Erythroblast (primary cell): ENCODE measurements around the gene PTH1R.

Experiments
- GATA1 ChIP-seq: IDR thresholded peaks from 2 replicates; pipeline ENCODE4 v1.6.1; 2011; ENCODE audit warnings: low read depth, mild to moderate bottlenecking, control low read depth, low read length, moderate library complexity
- POLR2A ChIP-seq: IDR thresholded peaks from 2 replicates; pipeline ENCODE4 v1.6.1; 2011; ENCODE audit warnings: mild to moderate bottlenecking, low read length

DNA sequence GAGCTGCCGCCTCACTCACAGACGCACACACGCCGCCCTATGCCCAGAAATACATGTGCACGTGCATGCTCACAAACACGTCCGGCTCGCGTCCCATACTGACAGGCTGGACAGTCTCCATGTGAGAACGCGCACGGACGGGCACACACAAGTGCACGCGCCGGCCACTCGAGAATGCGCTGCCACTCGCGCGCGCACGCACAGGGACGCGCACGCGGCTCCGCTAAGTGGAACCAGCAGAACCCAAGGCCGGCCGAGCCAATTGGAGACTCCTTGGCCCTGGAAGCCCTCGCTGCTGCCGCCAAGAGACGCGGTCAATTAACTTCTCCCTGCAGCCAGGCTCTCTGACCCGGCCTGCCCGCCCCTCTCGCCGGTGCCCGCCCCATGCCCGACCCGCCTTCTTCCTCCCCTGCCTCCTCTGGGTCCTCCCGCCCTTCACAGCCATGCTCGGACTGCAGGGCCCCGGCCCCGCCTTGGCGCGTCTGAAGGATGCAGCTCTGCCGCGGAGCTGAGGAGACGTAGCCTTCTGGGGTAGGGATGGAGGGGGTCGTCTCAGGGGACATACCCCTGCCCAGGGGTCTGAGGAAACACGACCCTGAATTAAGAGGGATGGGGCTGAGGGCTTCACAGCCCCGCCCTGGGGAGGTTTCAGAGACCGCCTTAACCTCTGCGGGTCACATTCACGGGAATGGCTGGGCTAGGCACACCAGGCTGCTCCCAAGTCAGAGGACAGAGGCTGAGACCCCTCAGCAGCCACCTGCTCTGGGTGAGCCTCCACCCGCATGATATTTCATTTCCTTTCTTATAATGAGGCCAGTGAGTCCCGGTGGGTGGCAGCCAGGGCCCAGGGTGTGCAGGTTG is 15.0 kb downstream of the PTH1R start:
- TF ChIP-seq POLR2A (no peak), GATA1 (no peak)
